Amniotic epithelial cell (primary cell): ENCODE data around the gene LOXHD1.

Experiments used
- DNase-seq: peaks from one replicate; pipeline ENCODE4 v3.0.0-alpha.2; 2010; ENCODE audit warnings: low read depth

Gene LOXHD1

GRCh38 chr18:46478796-46479195, 178.2 kb downstream of the LOXHD1 start:
- no peak for DNase-seq

GRCh38 chr18:46477425-46478011, 179.5 kb downstream of the LOXHD1 start:
- no peak for DNase-seq

- DNase-seq: no peak
Measured at GRCh38 chr18:46475390-46475752, 181.6 kb downstream of the LOXHD1 start.

GRCh38 chr18:46474487-46475389, 182.3 kb downstream of the LOXHD1 start:
- no peak for DNase-seq

- DNase-seq: no peak
Measured at GRCh38 chr18:46471809-46472498, 185.1 kb downstream of the LOXHD1 start.

- DNase-seq: no peak
Measured at GRCh38 chr18:46470714-46471113, 186.3 kb downstream of the LOXHD1 start.

GRCh38 chr18:46469186-46469915, 187.7 kb downstream of the LOXHD1 start:
- no peak for DNase-seq

- no peak for DNase-seq
Measured at GRCh38 chr18:46468426-46469180, 188.4 kb downstream of the LOXHD1 start.

- no peak for DNase-seq
Measured at GRCh38 chr18:46466234-46467160, 190.5 kb downstream of the LOXHD1 start.

- DNase-seq: no peak
Measured at GRCh38 chr18:46464926-46465655, 191.9 kb downstream of the LOXHD1 start.

- no peak for DNase-seq
Measured at GRCh38 chr18:46462523-46462922, 194.5 kb downstream of the LOXHD1 start.

GRCh38 chr18:46461993-46462392, 195.0 kb downstream of the LOXHD1 start:
- no peak for DNase-seq

- DNase-seq: no peak
Measured at GRCh38 chr18:46460754-46461153, 196.3 kb downstream of the LOXHD1 start.

GRCh38 chr18:46459789-46460455, 197.1 kb downstream of the LOXHD1 start:
- DNase-seq: no peak

GRCh38 chr18:46458472-46458871, 198.5 kb downstream of the LOXHD1 start:
- DNase-seq: no peak

GRCh38 chr18:46456691-46457090, 200.3 kb downstream of the LOXHD1 start:
- no peak for DNase-seq

- no peak for DNase-seq
Measured at GRCh38 chr18:46452820-46453219, 204.2 kb downstream of the LOXHD1 start.

GRCh38 chr18:46449499-46449898, 207.5 kb downstream of the LOXHD1 start:
- no peak for DNase-seq

- DNase-seq: no peak
Measured at GRCh38 chr18:46449033-46449432, 208.0 kb downstream of the LOXHD1 start.
